HG02642 (cell line): ENCODE results near the gene PTGER3.

Source experiments
- ATAC-seq: cut with Tn5 transposase; IDR thresholded peaks from one replicate; pipeline ENCODE4 v1.9.1; 2021; ENCODE audit warnings: mild to moderate bottlenecking; ENCODE audit not compliant: unreplicated experiment, poor library complexity

PTGER3 gene

GRCh38 chr1:71053758-71054157, 6.1 kb upstream of the PTGER3 start:
- ATAC-seq = no peak

GRCh38 chr1:71053146-71053545, 5.5 kb upstream of the PTGER3 start:
- ATAC-seq = no peak

- peak; percentile 57 for ATAC-seq
These were observed 2.5 kb upstream of the PTGER3 start for GRCh38 chr1:71049951-71050598.

GRCh38 chr1:71046891-71047634, 553 bp downstream of the PTGER3 start:
- ATAC-seq = peak; percentile 38

GRCh38 chr1:71045463-71046028, 2.1 kb downstream of the PTGER3 start:
- no peak for ATAC-seq

GRCh38 chr1:71044833-71045232, 2.8 kb downstream of the PTGER3 start:
- no peak for ATAC-seq

- ATAC-seq = no peak
These were observed 4.6 kb downstream of the PTGER3 start for GRCh38 chr1:71043065-71043464.

GRCh38 chr1:71041806-71042205, 5.8 kb downstream of the PTGER3 start:
- no peak for ATAC-seq

- ATAC-seq = no peak
These were observed 7.9 kb downstream of the PTGER3 start for GRCh38 chr1:71039661-71040262.

GRCh38 chr1:71038942-71039341, 8.7 kb downstream of the PTGER3 start:
- ATAC-seq = no peak

- no peak for ATAC-seq
These were observed 9.6 kb downstream of the PTGER3 start for GRCh38 chr1:71037829-71038620.

- ATAC-seq = no peak
These were observed 10.6 kb downstream of the PTGER3 start for GRCh38 chr1:71037066-71037465.

GRCh38 chr1:71033136-71033535, 14.5 kb downstream of the PTGER3 start:
- ATAC-seq = no peak

GRCh38 chr1:71031426-71031825, 16.2 kb downstream of the PTGER3 start:
- ATAC-seq = no peak

GRCh38 chr1:71030026-71030425, 17.6 kb downstream of the PTGER3 start:
- ATAC-seq = no peak

- ATAC-seq = no peak
These were observed 18.6 kb downstream of the PTGER3 start for GRCh38 chr1:71028981-71029380.

- ATAC-seq = no peak
These were observed 19.6 kb downstream of the PTGER3 start for GRCh38 chr1:71027991-71028390.

- no peak for ATAC-seq
These were observed 21.5 kb downstream of the PTGER3 start for GRCh38 chr1:71026093-71026492.

- ATAC-seq = no peak
These were observed 24.1 kb downstream of the PTGER3 start for GRCh38 chr1:71023515-71023914.

- no peak for ATAC-seq
These were observed 28.2 kb downstream of the PTGER3 start for GRCh38 chr1:71019233-71019969.
